ENCODE measurements around the gene MED23. TPM values are rescaled to one million over a fixed set of nuclear protein-coding genes. Genes with fewer than 3 reads are reported as not detected.

The MED23 gene
- total and polyA plus RNA-seq, 3 experiments from 2014 or later = 15.6 to 36.4 (median 35.1) TPM

- no peaks in the 10 kb centered on the region for H3K27me3 Mint-ChIP-seq
- DNase-seq = no peak
- H3K27ac ChIP-seq (ENCODE audit: low read depth, low read length) = no peak overlapping the region
- peaks cover 4 to 74% (median 23%) of the 10 kb centered on the region in 3 donors for H3K36me3 Mint-ChIP-seq
- H3K4me1 Mint-ChIP-seq = no peaks in the 10 kb centered on the region
- no peak overlapping the region for H3K4me3 ChIP-seq (ENCODE audit: low read length)
- H3K27me3 ChIP-seq (ENCODE audit: insufficient read depth, low read length, poor library complexity, severe bottlenecking) = no peaks in the 10 kb centered on the region
- H3K4me1 ChIP-seq (ENCODE audit: insufficient read depth, low read length) = no peaks in the 10 kb centered on the region
- H3K4me3 Mint-ChIP-seq = no peak overlapping the region
- peaks cover 50% of the 10 kb centered on the region for H3K36me3 ChIP-seq (ENCODE audit: insufficient read depth, low read length)
- ChIA-PET POLR2A (no interaction called here), CTCF (no interaction called here)
- H3K9me3 ChIP-seq (ENCODE audit: low read length) = no peaks in the 10 kb centered on the region
- H3K27ac Mint-ChIP-seq = peak overlapping the region in 1 of 8 donors; percentile 44
- H3K9me3 Mint-ChIP-seq = no peaks in the 10 kb centered on the region
Measured at GRCh38 chr6:131586543-131586942, 41.5 kb downstream of the MED23 start.

DNA sequence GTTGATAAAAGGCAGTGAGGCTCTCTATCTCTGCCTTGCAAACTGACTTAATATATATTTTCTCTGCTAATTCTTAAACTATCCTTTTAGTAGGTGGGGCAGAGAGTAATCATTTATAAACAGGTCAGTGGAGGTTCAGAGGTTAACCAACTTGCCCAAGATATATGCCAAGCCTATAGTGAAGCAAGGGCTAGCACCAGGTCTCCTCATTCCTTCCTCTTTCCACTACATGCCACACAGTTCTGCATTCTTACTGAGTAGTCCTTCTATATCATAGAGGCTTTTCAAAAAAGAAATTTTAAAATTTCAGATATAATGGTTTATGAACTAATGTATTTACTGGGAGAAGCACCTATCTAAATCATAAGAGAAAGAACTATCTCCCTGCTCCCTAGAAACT, 46.5 kb downstream of the MED23 start:
- Mint-ChIP-seq H3K4me1 (no peaks in the 10 kb centered on the region), H3K27me3 (no peaks in the 10 kb centered on the region), H3K36me3 (peaks cover 8 to 79% (median 11%) of the 10 kb centered on the region in 3 donors), H3K4me3 (no peak overlapping the region), H3K9me3 (no peaks in the 10 kb centered on the region), H3K27ac (no peak overlapping the region)
- Histone ChIP-seq H3K27ac (ENCODE audit: low read depth, low read length) (no peak overlapping the region), H3K9me3 (ENCODE audit: low read length) (no peaks in the 10 kb centered on the region), H3K36me3 (ENCODE audit: insufficient read depth, low read length) (peaks cover 29% of the 10 kb centered on the region), H3K27me3 (ENCODE audit: insufficient read depth, low read length, poor library complexity, severe bottlenecking) (no peaks in the 10 kb centered on the region), H3K4me3 (ENCODE audit: low read length) (no peak overlapping the region), H3K4me1 (ENCODE audit: insufficient read depth, low read length) (no peaks in the 10 kb centered on the region)
- ChIA-PET CTCF (interaction anchor here (1.5 kb wide), 1 partner anchor 14 kb away, joined by 4 read pairs; no protein-coding TSS in a partner anchor), POLR2A (no interaction called here)
- no peak for DNase-seq

DNA sequence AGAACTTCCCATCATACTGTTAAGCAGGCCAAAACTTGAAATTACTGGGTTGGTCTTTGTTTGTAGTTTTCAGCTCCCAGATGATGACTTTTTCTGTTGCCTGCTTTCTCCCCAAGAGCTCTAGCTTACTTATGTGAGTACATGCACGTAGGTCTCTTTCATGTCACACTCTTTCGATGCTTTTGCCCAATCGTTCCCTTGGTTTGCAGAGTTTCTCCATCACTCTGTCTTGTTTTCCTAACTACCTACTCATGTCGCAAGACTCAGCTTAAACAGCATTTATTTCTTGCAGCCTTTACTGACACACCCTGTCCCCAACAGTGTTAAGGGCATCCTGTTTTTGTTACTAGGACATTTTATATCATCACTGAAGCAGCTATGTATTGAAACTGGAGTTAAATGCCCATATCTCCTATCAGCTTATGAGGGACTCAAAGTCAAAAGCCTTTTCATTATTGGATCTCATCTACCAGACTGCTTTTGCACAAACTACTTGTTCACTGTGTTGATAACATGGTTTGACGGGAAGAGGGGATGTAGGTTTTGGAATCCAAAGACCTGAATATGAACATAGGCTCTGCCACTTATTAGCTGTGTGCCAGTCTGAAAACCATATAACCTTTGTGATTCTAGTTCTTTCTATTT, 52.1 kb downstream of the MED23 start:
- DNase-seq = no peak
- Histone ChIP-seq H3K27me3 (ENCODE audit: insufficient read depth, low read length, poor library complexity, severe bottlenecking) (no peaks in the 10 kb centered on the region), H3K36me3 (ENCODE audit: insufficient read depth, low read length) (peaks cover 9% of the 10 kb centered on the region), H3K4me1 (ENCODE audit: insufficient read depth, low read length) (no peaks in the 10 kb centered on the region), H3K9me3 (ENCODE audit: low read length) (no peaks in the 10 kb centered on the region), H3K4me3 (ENCODE audit: low read length) (no peak overlapping the region), H3K27ac (ENCODE audit: low read depth, low read length) (no peak overlapping the region)
- no peaks in the 10 kb centered on the region for H3K4me1 Mint-ChIP-seq
- H3K4me3 Mint-ChIP-seq = no peak overlapping the region
- no peaks in the 10 kb centered on the region for H3K9me3 Mint-ChIP-seq
- CTCF ChIA-PET = interaction anchor here (1.2 kb wide), 1 partner anchor 56 kb away, joined by 3 read pairs; no protein-coding TSS in a partner anchor
- H3K27ac Mint-ChIP-seq = peak overlapping the region in 1 of 8 donors; percentile 68
- no peaks in the 10 kb centered on the region for H3K27me3 Mint-ChIP-seq
- POLR2A ChIA-PET = no interaction called here
- peaks cover 16 to 65% (median 32%) of the 10 kb centered on the region in 3 donors for H3K36me3 Mint-ChIP-seq

- no peak for DNase-seq
- H3K27me3 Mint-ChIP-seq = peaks cover 0 to 2% of the 10 kb centered on the region in 2 donors
- no peak overlapping the region for H3K27ac Mint-ChIP-seq
- H3K9me3 ChIP-seq (ENCODE audit: low read length) = no peaks in the 10 kb centered on the region
- H3K4me3 Mint-ChIP-seq = no peak overlapping the region
- no peaks in the 10 kb centered on the region for H3K4me1 ChIP-seq (ENCODE audit: insufficient read depth, low read length)
- peaks cover 1% of the 10 kb centered on the region for H3K36me3 ChIP-seq (ENCODE audit: insufficient read depth, low read length)
- ChIA-PET POLR2A (no interaction called here), CTCF (no interaction called here)
- no peak overlapping the region for H3K27ac ChIP-seq (ENCODE audit: low read depth, low read length)
- H3K27me3 ChIP-seq (ENCODE audit: insufficient read depth, low read length, poor library complexity, severe bottlenecking) = no peaks in the 10 kb centered on the region
- H3K36me3 Mint-ChIP-seq = peaks cover 16 to 61% (median 32%) of the 10 kb centered on the region in 3 donors
- H3K4me3 ChIP-seq (ENCODE audit: low read length) = no peak overlapping the region
- H3K9me3 Mint-ChIP-seq = no peaks in the 10 kb centered on the region
- no peaks in the 10 kb centered on the region for H3K4me1 Mint-ChIP-seq
Measured at GRCh38 chr6:131574686-131575085, 53.4 kb downstream of the MED23 start.

DNA sequence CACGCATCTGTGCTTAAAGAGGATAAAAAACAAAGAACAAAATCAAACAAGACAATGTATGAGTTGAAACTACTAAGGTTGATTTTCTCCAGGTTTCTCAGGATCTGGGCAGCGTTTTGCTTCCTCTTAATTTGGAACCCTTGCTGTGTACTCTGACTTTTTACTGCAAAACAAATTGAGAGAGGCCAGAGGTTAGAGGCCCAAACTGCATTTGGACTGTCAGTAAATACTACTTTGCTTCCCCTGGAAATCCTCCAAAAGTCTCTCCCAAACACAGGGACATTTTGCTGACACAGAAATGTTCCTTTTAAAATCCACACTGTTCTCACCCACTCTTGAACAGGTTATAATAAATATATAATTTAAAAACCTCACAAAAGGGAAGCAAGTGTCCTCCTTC, 53.9 kb downstream of the MED23 start:
- H3K36me3 ChIP-seq (ENCODE audit: insufficient read depth, low read length) = no peaks in the 10 kb centered on the region
- Mint-ChIP-seq H3K9me3 (no peaks in the 10 kb centered on the region), H3K36me3 (peaks cover 16 to 58% (median 32%) of the 10 kb centered on the region in 3 donors), H3K4me3 (no peak overlapping the region), H3K4me1 (no peaks in the 10 kb centered on the region), H3K27me3 (peaks cover 0 to 2% of the 10 kb centered on the region in 2 donors), H3K27ac (no peak overlapping the region)
- CTCF ChIA-PET = no interaction called here
- H3K4me1 ChIP-seq (ENCODE audit: insufficient read depth, low read length) = no peaks in the 10 kb centered on the region
- H3K9me3 ChIP-seq (ENCODE audit: low read length) = no peaks in the 10 kb centered on the region
- POLR2A ChIA-PET = no interaction called here
- no peak for DNase-seq
- H3K27ac ChIP-seq (ENCODE audit: low read depth, low read length) = no peak overlapping the region
- H3K4me3 ChIP-seq (ENCODE audit: low read length) = no peak overlapping the region
- no peaks in the 10 kb centered on the region for H3K27me3 ChIP-seq (ENCODE audit: insufficient read depth, low read length, poor library complexity, severe bottlenecking)

GRCh38 chr6:131572686-131573415, 55.2 kb downstream of the MED23 start, which contains the start of gene ARG1:
Gene ARG1 (plus strand): TSS chr6:131573226. CDS start chr6:131573283, 57 bp downstream.
- Mint-ChIP-seq H3K36me3 (peaks cover 9 to 47% (median 32%) of the 10 kb centered on the region in 3 donors), H3K9me3 (no peaks in the 10 kb centered on the region), H3K27me3 (peaks cover 0 to 2% of the 10 kb centered on the region in 2 donors), H3K27ac (peak within 1 kb of the TSS in 2 of 8 donors; percentile 26 to 55), H3K4me3 (no peak within 1 kb of the TSS), H3K4me1 (peaks cover 0 to 4% (median 0%) of the 10 kb centered on the region in 3 donors)
- Histone ChIP-seq H3K4me3 (ENCODE audit: low read length) (no peak within 1 kb of the TSS), H3K9me3 (ENCODE audit: low read length) (no peaks in the 10 kb centered on the region), H3K4me1 (ENCODE audit: insufficient read depth, low read length) (no peaks in the 10 kb centered on the region), H3K27ac (ENCODE audit: low read depth, low read length) (no peak within 1 kb of the TSS), H3K36me3 (ENCODE audit: insufficient read depth, low read length) (no peaks in the 10 kb centered on the region), H3K27me3 (ENCODE audit: insufficient read depth, low read length, poor library complexity, severe bottlenecking) (no peaks in the 10 kb centered on the region)
- ChIA-PET CTCF (no interaction called here), POLR2A (no interaction called here)
- no peak for DNase-seq

DNA sequence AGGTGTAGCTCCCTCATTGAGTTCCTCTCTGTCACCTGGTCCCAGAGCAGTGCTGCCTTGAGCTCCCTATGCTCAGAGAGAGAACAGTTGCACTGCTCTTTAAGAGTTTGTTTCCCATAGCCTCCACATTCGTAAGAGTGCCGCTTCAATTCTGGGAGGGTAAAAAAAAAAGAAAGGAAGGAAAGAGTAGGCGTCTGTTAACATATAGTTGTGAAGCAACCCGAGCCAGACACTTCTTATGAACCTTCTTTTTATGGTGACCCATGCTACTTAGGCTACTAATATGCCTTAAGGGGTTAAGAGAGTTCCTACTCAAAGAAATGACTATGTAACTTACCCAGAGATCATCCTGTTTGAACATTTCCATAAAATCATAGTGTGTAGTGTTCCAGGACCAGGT, 59.3 kb downstream of the MED23 start:
- no peaks in the 10 kb centered on the region for H3K36me3 ChIP-seq (ENCODE audit: insufficient read depth, low read length)
- Mint-ChIP-seq H3K27me3 (peaks cover 2 to 3% of the 10 kb centered on the region in 2 donors), H3K9me3 (peaks cover 0 to 2% (median 0%) of the 10 kb centered on the region in 5 donors), H3K4me3 (no peak overlapping the region), H3K27ac (peak overlapping the region in 1 of 8 donors; percentile 25), H3K4me1 (peaks cover 0 to 4% (median 0%) of the 10 kb centered on the region in 3 donors), H3K36me3 (peaks cover 9 to 20% (median 19%) of the 10 kb centered on the region in 3 donors)
- H3K4me3 ChIP-seq (ENCODE audit: low read length) = no peak overlapping the region
- ChIA-PET POLR2A (no interaction called here), CTCF (interaction anchor here (0.7 to 1.2 kb wide), 2 partner anchors 59 to 811 kb away, joined by 3 to 4 read pairs; partner anchors contain the start of gene MED23)
- H3K27ac ChIP-seq (ENCODE audit: low read depth, low read length) = no peak overlapping the region
- H3K9me3 ChIP-seq (ENCODE audit: low read length) = no peaks in the 10 kb centered on the region
- H3K27me3 ChIP-seq (ENCODE audit: insufficient read depth, low read length, poor library complexity, severe bottlenecking) = no peaks in the 10 kb centered on the region
- DNase-seq = no peak
- no peaks in the 10 kb centered on the region for H3K4me1 ChIP-seq (ENCODE audit: insufficient read depth, low read length)

DNA sequence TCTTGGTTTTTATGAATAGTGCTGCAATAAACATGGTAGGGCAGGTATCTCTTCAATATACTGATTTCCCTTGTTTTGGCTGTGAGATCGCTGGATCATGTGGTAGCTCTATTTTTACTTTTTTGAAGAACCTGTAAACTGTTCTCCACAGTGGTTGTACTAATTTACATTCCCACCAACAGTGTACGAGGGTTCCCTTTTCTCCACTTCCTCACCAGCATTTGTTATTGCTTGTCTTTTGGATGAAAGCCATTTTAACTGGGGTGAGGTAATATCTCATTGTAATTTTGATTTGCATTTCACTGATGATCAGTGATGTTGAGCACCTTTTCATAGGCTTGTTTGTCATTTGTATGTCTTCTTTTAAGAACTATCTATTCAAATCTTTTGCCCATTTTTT, 63.0 kb downstream of the MED23 start:
- Histone ChIP-seq H3K9me3 (ENCODE audit: low read length) (no peaks in the 10 kb centered on the region), H3K4me3 (ENCODE audit: low read length) (no peak overlapping the region), H3K36me3 (ENCODE audit: insufficient read depth, low read length) (no peaks in the 10 kb centered on the region), H3K27me3 (ENCODE audit: insufficient read depth, low read length, poor library complexity, severe bottlenecking) (no peaks in the 10 kb centered on the region), H3K4me1 (ENCODE audit: insufficient read depth, low read length) (no peaks in the 10 kb centered on the region), H3K27ac (ENCODE audit: low read depth, low read length) (no peak overlapping the region)
- ChIA-PET CTCF (no interaction called here), POLR2A (no interaction called here)
- peaks cover 0 to 4% (median 1%) of the 10 kb centered on the region in 3 donors for H3K36me3 Mint-ChIP-seq
- H3K27ac Mint-ChIP-seq = peak overlapping the region in 1 of 8 donors; percentile 34
- H3K9me3 Mint-ChIP-seq = peaks cover 0 to 2% (median 0%) of the 10 kb centered on the region in 5 donors
- H3K4me3 Mint-ChIP-seq = no peak overlapping the region
- peaks cover 3 to 8% of the 10 kb centered on the region in 2 donors for H3K27me3 Mint-ChIP-seq
- DNase-seq = no peak
- H3K4me1 Mint-ChIP-seq = peaks cover 0 to 4% (median 0%) of the 10 kb centered on the region in 3 donors

Measured in CD8-positive, alpha-beta memory T cell (primary cell).